HepG2 (cell line): ENCODE results near the gene C6orf136. TPM values are rescaled to one million over a fixed set of nuclear protein-coding genes. Genes with fewer than 3 reads are reported as not detected.

Source experiments
- ATF1 ChIP-seq: IDR thresholded peaks from 2 replicates; pipeline ENCODE4 v1.6.1; 2016; ENCODE audit warnings: mild to moderate bottlenecking, control low read depth
- ERF ChIP-seq: IDR thresholded peaks from 2 replicates; pipeline ENCODE4 v1.6.1; 2018; ENCODE audit warnings: missing biosample characterization, missing genetic modification reagents
- ETV5 ChIP-seq: IDR thresholded peaks from 2 replicates; pipeline ENCODE4 v1.6.1; 2018; ENCODE audit warnings: missing biosample characterization, missing genetic modification reagents, inconsistent platforms, borderline replicate concordance
- GABPA ChIP-seq, 2 experiments: IDR thresholded peaks; 2 replicates each; pipeline ENCODE4 v1.6.1; 2011 to 2016; ENCODE audit warnings: low read depth in 2 of 2, low read length in 1 of 2, missing biosample characterization in 1 of 2, missing genetic modification characterization in 1 of 2
- HOXA5 ChIP-seq: sonication (generic); formaldehyde crosslinking; IDR thresholded peaks from 2 replicates; pipeline ENCODE4 v1.4.0; 2020; ENCODE audit warnings: missing genetic modification reagents
- MIER2 ChIP-seq: IDR thresholded peaks from 2 replicates; pipeline ENCODE4 v1.6.1; 2016; ENCODE audit warnings: missing biosample characterization, missing genetic modification reagents
- PHF21A ChIP-seq: sonication (generic); formaldehyde crosslinking; IDR thresholded peaks from 2 replicates; pipeline ENCODE4 v1.5.0; 2020; ENCODE audit warnings: mild to moderate bottlenecking, missing genetic modification reagents
- SIN3A ChIP-seq: IDR thresholded peaks from 2 replicates; pipeline ENCODE4 v1.6.1; 2011; ENCODE audit warnings: low read depth, mild to moderate bottlenecking, control low read depth, low read length, borderline replicate concordance
- SIX1 ChIP-seq: sonication (generic); formaldehyde crosslinking; IDR thresholded peaks from 2 replicates; pipeline ENCODE4 v1.4.0; 2020; ENCODE audit warnings: missing genetic modification reagents, borderline replicate concordance
- TP53 ChIP-seq: sonication (generic); formaldehyde crosslinking; conservative IDR thresholded peaks from 2 replicates; pipeline ENCODE4 v1.4.0; 2020; ENCODE audit warnings: missing genetic modification reagents
- ZNF121 ChIP-seq: sonication (generic); formaldehyde crosslinking; IDR thresholded peaks from 2 replicates; pipeline ENCODE4 v1.5.0; 2020; ENCODE audit warnings: mild to moderate bottlenecking, missing genetic modification reagents
- ZNF260 ChIP-seq: sonication (generic); formaldehyde crosslinking; IDR thresholded peaks from 2 replicates; pipeline ENCODE4 v1.4.0; 2020; ENCODE audit warnings: missing genetic modification reagents, low read depth, mild to moderate bottlenecking, borderline replicate concordance
- ZNF709 ChIP-seq: sonication (generic); formaldehyde crosslinking; IDR thresholded peaks from 2 replicates; pipeline ENCODE4 v1.5.0; 2020; ENCODE audit warnings: mild to moderate bottlenecking, missing genetic modification reagents
- ZNF792 ChIP-seq: IDR thresholded peaks from 2 replicates; pipeline ENCODE4 v1.6.1; 2016
- ZNF879 ChIP-seq: sonication (generic); formaldehyde crosslinking; IDR thresholded peaks from 2 replicates; pipeline ENCODE4 v1.8.1; 2023; ENCODE audit warnings: missing genetic modification reagents
- polyA plus RNA-seq, 8 experiments: library from polyadenylated mRNA; depleted of rRNA in 3 of 8; stranded (reverse) in 7 of 8; unstranded in 1 of 8; fragments of >200 nt; fragmentation: Illumina TruSeq in 4 of 8; extraction: Trizol in 4 of 8; gene quantifications; 2 replicates each; pipeline versions ENCODE4 v1.2.1 to v1.2.3, GENCODE V29; 2011 to 2016; ENCODE audit warnings: low read depth in 4 of 8, missing spikeins in 1 of 8, mixed read lengths in 1 of 8; ENCODE audit not compliant: insufficient read depth in 1 of 8
- total RNA-seq, 5 experiments: library from RNA; depleted of rRNA; stranded (reverse); fragments of >200 nt; fragmentation: Illumina TruSeq; extraction: Trizol; gene quantifications; 2 replicates each; pipeline ENCODE4 v1.2.3, GENCODE V29; 2016; ENCODE audit warnings: low read depth in 1 of 5
- TF ChIP-seq, protein P1 (sequence below): sonication (generic); formaldehyde crosslinking; IDR thresholded peaks from 2 replicates; pipeline ENCODE4 v1.4.0; 2020; ENCODE audit warnings: missing genetic modification reagents
- TF ChIP-seq, protein P2 (sequence below): sonication (generic); formaldehyde crosslinking; IDR thresholded peaks from 2 replicates; pipeline ENCODE4 v1.5.0; 2020; ENCODE audit warnings: missing genetic modification reagents
- TF ChIP-seq, protein P3 (sequence below): sonication (generic); formaldehyde crosslinking; IDR thresholded peaks from 2 replicates; pipeline ENCODE4 v1.4.0; 2020; ENCODE audit warnings: missing genetic modification reagents
- TF ChIP-seq, protein P4 (sequence below): sonication (generic); formaldehyde crosslinking; IDR thresholded peaks from 2 replicates; pipeline ENCODE4 v1.4.0; 2020; ENCODE audit warnings: missing genetic modification reagents

C6orf136 gene
- total and polyA plus RNA-seq, 2 of the 13 experiments (the other 11 are each of a cell fraction or from before 2014, with no cell fraction given) = 12.0 to 26.2 TPM

DNA sequence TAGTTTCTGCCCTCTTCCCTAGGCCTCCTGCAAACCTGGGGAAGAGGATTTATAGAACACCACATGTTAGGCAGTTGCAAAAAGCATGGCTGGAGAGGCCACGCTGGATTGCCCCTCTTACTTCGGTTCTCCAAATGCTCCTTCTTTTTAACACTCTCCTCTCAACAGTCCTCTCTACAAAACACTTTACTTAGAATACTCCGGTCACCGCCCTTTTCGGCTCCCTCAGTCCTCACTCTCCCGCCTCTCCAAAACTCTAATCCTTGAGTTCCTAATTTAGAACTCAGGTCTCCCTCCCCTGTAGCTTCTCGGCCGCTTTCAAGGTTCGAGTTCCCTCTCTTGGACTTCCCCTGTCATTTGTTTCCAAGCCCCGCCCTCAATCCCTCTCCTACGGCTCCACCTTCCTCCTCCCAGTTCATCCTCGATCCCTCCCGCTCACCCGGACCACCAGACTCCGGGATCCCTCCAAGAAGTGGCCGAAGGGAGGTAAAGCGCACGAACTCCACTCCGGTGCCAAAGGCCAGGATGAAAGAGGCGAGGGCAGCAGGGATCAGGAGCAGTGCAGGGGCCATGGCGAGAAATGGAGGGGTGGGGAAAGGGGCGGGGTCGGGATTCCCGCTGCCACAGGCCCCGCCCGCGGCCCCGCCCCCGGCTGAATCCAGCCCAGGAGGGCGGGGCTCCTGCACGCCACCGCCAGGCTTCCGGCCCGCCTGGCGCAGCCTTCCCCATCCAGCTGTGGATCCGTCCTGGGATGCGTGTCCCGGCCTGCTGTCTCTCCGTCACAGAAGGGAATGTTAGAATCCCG is 43.7 kb downstream of the C6orf136 start, which contains the start of gene NRM (continued):
- TF ChIP-seq MIER2 (CRISPR knock-in tag) (peak; percentile 64), HOXA5 (CRISPR knock-in tag) (peak; percentile 55; the same call in 1 of the 2 replicates), ZNF879 (CRISPR knock-in tag) (no peak), SIX1 (CRISPR knock-in tag) (no peak), ZNF792 (peak; percentile 67; the same call in 1 of the 2 replicates), GABPA (IDR thresholded peaks at IDR 0.05; ENCODE audit: low read depth, low read length) (peak; percentile 60), GABPA (CRISPR knock-in tag; IDR thresholded peaks at IDR 0.05; ENCODE audit: low read depth) (peak; percentile 75), ZNF260 (CRISPR knock-in tag) (no peak), ETV5 (CRISPR knock-in tag) (peak; percentile 94), TP53 (CRISPR knock-in tag) (0 out of 2 replicates have a peak, but pooled peaks have one; percentile 41), ZNF709 (CRISPR knock-in tag) (peak; percentile 61; the same call in 1 of the 2 replicates), ZNF121 (no peak), ERF (peak; percentile 84), ATF1 (no peak), PHF21A (CRISPR knock-in tag) (no peak), SIN3A (peak; percentile 77; the same call in 1 of the 2 replicates)
- TF ChIP-seq, protein P1, sequence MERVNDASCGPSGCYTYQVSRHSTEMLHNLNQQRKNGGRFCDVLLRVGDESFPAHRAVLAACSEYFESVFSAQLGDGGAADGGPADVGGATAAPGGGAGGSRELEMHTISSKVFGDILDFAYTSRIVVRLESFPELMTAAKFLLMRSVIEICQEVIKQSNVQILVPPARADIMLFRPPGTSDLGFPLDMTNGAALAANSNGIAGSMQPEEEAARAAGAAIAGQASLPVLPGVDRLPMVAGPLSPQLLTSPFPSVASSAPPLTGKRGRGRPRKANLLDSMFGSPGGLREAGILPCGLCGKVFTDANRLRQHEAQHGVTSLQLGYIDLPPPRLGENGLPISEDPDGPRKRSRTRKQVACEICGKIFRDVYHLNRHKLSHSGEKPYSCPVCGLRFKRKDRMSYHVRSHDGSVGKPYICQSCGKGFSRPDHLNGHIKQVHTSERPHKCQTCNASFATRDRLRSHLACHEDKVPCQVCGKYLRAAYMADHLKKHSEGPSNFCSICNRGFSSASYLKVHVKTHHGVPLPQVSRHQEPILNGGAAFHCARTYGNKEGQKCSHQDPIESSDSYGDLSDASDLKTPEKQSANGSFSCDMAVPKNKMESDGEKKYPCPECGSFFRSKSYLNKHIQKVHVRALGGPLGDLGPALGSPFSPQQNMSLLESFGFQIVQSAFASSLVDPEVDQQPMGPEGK (CRISPR knock-in tag) = peak; percentile 80
- TF ChIP-seq, protein P2, sequence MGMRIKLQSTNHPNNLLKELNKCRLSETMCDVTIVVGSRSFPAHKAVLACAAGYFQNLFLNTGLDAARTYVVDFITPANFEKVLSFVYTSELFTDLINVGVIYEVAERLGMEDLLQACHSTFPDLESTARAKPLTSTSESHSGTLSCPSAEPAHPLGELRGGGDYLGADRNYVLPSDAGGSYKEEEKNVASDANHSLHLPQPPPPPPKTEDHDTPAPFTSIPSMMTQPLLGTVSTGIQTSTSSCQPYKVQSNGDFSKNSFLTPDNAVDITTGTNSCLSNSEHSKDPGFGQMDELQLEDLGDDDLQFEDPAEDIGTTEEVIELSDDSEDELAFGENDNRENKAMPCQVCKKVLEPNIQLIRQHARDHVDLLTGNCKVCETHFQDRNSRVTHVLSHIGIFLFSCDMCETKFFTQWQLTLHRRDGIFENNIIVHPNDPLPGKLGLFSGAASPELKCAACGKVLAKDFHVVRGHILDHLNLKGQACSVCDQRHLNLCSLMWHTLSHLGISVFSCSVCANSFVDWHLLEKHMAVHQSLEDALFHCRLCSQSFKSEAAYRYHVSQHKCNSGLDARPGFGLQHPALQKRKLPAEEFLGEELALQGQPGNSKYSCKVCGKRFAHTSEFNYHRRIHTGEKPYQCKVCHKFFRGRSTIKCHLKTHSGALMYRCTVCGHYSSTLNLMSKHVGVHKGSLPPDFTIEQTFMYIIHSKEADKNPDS (CRISPR knock-in tag) = no peak
- TF ChIP-seq, protein P3, sequence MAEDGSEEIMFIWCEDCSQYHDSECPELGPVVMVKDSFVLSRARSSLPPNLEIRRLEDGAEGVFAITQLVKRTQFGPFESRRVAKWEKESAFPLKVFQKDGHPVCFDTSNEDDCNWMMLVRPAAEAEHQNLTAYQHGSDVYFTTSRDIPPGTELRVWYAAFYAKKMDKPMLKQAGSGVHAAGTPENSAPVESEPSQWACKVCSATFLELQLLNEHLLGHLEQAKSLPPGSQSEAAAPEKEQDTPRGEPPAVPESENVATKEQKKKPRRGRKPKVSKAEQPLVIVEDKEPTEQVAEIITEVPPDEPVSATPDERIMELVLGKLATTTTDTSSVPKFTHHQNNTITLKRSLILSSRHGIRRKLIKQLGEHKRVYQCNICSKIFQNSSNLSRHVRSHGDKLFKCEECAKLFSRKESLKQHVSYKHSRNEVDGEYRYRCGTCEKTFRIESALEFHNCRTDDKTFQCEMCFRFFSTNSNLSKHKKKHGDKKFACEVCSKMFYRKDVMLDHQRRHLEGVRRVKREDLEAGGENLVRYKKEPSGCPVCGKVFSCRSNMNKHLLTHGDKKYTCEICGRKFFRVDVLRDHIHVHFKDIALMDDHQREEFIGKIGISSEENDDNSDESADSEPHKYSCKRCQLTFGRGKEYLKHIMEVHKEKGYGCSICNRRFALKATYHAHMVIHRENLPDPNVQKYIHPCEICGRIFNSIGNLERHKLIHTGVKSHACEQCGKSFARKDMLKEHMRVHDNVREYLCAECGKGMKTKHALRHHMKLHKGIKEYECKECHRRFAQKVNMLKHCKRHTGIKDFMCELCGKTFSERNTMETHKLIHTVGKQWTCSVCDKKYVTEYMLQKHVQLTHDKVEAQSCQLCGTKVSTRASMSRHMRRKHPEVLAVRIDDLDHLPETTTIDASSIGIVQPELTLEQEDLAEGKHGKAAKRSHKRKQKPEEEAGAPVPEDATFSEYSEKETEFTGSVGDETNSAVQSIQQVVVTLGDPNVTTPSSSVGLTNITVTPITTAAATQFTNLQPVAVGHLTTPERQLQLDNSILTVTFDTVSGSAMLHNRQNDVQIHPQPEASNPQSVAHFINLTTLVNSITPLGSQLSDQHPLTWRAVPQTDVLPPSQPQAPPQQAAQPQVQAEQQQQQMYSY (CRISPR knock-in tag) = 0 out of 2 replicates have a peak, but pooled peaks have one; percentile 60
- TF ChIP-seq, protein P4, sequence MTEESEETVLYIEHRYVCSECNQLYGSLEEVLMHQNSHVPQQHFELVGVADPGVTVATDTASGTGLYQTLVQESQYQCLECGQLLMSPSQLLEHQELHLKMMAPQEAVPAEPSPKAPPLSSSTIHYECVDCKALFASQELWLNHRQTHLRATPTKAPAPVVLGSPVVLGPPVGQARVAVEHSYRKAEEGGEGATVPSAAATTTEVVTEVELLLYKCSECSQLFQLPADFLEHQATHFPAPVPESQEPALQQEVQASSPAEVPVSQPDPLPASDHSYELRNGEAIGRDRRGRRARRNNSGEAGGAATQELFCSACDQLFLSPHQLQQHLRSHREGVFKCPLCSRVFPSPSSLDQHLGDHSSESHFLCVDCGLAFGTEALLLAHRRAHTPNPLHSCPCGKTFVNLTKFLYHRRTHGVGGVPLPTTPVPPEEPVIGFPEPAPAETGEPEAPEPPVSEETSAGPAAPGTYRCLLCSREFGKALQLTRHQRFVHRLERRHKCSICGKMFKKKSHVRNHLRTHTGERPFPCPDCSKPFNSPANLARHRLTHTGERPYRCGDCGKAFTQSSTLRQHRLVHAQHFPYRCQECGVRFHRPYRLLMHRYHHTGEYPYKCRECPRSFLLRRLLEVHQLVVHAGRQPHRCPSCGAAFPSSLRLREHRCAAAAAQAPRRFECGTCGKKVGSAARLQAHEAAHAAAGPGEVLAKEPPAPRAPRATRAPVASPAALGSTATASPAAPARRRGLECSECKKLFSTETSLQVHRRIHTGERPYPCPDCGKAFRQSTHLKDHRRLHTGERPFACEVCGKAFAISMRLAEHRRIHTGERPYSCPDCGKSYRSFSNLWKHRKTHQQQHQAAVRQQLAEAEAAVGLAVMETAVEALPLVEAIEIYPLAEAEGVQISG (CRISPR knock-in tag) = peak; percentile 89
